DMS153 treated with DMSO at 0.1 percent for 48 hours (cell line): Measurements from ENCODE around the gene AMMECR1.

Source experiments
- DNase-seq: peaks from one replicate; lab custom pipeline; 2025; ENCODE audit not compliant: unreplicated experiment; lab: John Stamatoyannopoulos, UW

Gene AMMECR1

GRCh38 chrX:110311437-110312230 lies 6.3 kb downstream of the AMMECR1 start:
- DNase-seq: no peak

GRCh38 chrX:110310896-110311295 lies 7.0 kb downstream of the AMMECR1 start:
- no peak for DNase-seq

DNA sequence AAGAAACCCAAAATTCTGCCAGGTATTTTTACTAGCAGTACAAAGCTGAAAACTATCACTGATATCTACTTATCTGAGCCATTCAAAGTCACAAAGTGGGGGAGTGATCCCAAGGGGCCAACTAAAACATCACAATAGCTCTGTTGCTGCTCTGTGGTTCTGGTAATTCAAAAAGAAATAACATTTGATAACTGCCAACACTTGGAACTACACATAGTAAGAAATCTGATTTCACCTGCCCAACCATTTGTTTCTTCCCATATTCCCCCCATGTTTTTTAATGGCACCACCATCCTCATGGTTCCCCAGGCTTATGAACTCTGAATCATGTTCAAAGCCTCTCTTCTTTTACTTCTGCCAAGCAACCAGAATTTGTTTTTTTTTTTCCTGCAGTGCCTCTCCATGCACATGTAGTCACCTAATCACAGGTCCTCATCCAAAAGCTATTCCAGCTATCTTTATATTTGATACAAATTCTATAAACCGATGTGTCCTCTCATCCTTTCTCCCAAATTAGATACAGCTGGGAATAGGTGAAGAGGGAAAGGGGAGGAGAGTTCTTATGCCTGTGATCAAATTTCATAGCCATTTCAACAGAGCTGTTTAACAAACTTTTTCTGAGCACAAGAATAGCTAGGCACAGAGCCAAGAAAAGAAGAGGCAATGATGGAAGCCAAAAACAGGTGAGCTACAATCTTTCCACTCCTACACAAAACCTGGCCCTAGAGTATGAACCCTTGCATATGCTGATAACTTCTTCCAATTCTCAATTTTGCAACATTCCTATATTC lies 7.7 kb downstream of the AMMECR1 start:
- DNase-seq: no peak

- no peak for DNase-seq
Observed at GRCh38 chrX:110308220-110308619, 9.7 kb downstream of the AMMECR1 start.

DNA sequence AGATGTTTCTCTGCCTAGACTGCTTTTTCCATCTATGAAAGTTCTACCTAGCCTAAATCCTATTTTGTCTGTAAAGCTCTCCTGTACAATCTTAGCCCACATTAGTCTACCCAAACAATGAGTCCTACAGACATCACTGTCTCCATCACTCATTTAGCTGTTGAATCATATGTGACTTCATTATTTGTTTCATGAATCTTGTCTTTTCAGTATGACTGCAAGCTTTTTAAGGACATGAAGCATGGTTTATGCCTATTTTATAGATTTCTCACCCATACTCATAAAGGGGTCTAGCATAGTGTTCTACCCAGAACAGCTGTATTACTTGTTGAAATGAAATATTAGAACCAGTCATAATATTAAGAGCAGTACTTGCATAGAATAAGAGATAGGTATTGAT lies 13.0 kb downstream of the AMMECR1 start:
- no peak for DNase-seq

DNA sequence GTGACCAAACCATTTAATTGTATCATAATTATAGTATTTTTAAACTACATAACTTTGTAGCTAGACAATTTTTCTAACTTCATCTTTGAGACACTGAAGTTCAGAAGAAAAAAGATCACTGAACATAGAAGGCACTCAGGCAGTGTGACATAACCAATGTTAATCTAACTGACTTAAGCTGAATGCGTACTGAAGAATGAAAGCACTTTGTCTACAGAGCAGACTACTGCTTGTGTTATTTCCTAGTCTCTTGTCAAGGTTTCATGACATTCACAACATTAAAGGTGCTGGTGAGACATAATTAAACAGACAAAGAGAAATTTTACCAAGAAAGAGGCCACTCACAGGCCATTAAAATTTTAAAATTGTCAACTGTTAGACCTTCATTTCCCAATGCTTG lies 13.5 kb downstream of the AMMECR1 start:
- no peak for DNase-seq

- no peak for DNase-seq
Observed at GRCh38 chrX:110302975-110303374, 14.9 kb downstream of the AMMECR1 start.

DNA sequence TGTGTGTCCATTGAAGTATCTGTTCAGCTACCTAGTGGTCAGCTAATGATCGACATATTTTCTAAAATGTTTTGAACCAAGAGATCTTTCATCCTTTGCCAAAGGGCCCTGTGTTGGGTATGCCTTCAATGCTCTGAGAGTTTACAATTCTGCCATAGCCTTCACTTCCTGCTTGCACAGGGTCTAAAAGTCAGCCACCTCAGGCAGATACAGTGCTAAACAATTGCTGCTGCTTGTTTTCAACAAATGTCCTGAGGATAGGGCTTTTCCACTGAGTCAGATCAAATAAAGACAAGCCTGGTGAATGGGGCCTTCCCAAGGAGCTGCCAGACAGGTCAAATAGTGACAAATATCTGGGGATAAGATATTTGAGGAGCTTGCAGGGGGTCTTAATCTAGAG lies 16.7 kb downstream of the AMMECR1 start:
- no peak for DNase-seq

DNA sequence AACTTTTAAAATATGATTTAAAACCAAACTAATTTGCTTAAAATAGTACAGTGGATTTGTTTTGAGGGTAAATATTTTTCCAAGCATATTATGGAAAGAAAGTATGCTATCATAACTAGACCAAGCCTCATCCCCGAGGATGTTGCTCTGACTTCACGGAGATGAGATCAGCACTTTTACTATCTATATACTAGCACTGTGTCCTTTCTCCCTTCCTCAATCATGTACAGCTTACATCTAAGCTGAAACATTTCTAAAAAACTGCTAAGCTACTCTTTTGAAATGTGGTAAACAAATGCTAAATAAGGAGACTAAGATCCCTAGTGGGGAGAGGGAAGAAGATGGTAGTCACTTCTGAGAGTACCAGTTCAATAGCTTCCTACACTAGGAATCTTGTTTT lies 23.8 kb downstream of the AMMECR1 start:
- DNase-seq: no peak

GRCh38 chrX:110293658-110294057 lies 24.2 kb downstream of the AMMECR1 start:
- no peak for DNase-seq

DNA sequence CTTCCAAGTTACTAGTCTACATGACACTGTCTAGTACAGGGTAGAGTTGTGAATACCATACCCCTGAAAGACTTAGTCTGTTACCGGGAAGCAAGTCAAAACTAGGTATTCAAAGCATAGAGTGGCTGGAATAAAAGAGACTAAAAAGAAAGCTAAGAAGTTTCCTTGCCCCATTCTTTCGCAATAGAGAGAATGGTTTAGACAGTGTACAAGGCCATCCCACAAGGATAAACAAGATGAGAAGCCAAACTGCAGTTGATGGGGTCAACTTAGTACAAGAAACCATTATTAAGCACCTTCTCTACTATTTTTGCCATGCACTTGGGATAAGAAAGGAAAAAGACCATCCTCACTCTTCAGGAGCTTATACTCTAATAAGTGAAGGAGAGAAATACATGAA lies 30.3 kb downstream of the AMMECR1 start:
- no peak for DNase-seq

GRCh38 chrX:110286106-110286505 lies 31.8 kb downstream of the AMMECR1 start:
- DNase-seq: no peak

- no peak for DNase-seq
Observed at GRCh38 chrX:110284159-110284558, 33.7 kb downstream of the AMMECR1 start.

DNA sequence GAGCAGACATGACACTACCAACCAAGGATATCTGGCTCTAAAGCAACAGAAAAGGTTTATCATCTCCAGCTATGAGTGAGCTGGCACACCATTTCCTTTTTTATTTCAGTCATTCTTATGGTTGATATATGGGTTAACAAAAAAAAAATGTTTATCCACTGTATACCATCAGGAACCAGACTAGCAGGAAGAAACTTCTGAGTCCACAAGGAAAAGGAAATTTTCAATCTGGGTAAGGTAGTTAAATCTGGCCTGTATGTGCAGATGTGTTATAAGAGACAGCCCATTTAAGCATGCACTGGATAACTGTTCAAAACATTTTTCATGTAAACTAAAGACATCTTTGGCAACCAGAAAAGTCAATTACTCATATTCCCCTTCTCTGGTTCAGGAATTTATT lies 35.0 kb downstream of the AMMECR1 start:
- DNase-seq: no peak

DNA sequence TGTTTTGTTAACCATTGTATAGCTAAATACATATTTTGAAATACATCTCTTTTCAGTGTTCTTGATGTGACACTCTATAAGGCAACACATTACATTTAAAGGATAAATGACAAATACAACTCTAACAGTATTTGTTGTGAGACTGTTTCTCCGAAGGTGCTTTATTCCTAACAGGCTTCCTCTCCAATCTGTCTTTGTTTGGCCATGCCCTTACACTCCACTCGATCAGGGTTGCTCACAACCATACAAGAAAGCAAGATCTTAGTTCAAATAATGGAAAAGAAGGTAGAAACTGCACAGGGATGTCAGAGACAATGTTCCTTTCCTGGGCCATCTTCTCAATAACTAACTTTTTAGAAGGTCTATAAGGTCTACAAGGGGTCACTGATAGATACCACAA lies 36.5 kb downstream of the AMMECR1 start:
- DNase-seq: no peak

- no peak for DNase-seq
Observed at GRCh38 chrX:110280954-110281353, 36.9 kb downstream of the AMMECR1 start.

DNA sequence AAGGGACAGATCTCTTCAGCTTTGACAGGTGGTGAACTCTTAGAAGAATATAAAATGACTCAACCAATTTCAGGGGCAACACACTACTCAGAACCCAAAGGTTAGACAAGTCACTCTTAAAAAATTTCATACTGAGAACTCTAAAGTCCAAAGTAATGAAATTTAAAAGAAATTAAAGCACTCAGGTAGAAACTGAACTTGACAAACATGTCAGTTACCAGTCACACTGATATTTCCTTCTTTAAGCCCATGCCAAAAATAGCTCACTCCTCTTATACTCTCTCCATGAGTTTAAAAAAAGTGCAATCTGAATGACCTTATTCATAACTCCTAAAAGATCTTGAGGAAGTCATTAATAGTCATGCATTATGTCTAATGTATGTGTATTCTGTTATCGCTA lies 40.3 kb downstream of the AMMECR1 start:
- no peak for DNase-seq

DNA sequence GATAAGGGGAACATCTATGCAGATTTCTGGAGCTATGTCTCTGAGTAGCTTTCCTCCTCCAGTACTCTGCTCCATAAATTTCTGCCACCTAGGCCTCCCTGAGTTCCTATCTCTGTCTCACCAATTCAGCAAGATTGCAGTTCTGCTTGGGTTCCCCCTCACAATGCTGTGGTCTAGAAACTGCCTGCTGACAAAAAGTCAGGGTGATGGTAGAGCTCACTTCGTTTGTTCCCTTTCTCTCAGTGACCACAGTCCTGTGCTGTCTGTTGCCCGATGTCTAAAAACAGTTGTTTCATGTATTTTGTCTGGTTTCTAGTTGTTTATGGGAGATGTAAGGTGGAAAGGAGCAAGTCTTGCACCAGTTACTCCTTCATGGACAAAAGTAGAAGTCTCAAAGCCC lies 41.1 kb downstream of the AMMECR1 start:
- DNase-seq: no peak

DNA sequence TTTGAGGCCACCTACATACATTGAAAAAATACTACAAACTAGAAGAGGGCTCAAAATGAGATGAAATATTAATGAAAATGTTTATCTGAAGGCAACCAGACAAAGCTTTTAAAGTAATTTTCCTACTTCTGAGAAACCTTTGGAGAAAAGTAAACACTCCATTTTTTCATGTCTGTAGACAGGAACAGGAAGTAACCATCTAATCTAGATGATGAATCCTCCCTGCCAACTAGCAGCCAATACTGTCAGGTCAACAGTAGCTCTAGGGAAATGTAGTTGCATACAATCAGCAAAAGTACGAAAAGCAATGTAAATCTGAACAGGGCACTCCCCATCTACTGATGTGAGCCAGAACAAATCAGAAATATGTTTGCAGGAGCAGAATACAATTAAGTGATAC lies 49.0 kb downstream of the AMMECR1 start:
- DNase-seq: no peak

- DNase-seq: no peak
Observed at GRCh38 chrX:110268395-110268794, 49.5 kb downstream of the AMMECR1 start.

DNA sequence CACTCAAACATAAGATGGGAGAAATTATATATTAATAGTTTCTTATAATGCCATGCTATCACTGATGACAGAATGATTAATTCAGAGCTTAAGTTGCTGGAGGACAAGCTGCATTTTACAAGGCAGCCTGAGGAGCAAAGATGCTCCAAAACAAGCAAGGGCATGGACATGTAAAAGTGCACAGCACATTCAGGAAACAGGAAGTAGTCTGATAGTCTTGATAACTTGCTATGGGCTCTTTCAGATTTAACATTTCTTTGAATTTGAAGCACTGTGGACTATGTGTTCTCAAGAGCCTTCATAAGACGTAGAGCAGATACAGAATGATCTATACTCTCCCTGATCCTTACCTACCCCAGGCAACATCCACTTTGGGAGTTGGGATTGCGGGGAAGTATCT lies 50.0 kb downstream of the AMMECR1 start:
- DNase-seq: no peak

DNA sequence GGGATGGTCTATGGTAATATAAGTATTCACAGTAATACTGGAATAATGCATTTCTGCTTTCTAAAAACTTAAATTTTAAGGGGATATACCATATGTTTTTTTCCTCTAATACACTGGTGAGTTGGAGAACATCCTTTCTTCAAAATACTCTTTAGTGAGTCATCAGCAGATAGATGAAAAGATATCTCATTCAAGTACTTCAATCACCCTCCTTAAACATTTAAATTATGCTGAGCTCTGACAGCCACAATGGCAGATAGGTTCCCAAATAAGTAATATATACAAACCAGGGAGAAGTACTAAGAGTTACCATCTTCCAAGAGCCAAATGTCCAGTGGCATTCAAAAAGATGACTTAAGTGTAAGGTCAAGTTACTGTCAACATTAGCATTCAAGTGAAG lies 52.2 kb downstream of the AMMECR1 start:
- no peak for DNase-seq

DNA sequence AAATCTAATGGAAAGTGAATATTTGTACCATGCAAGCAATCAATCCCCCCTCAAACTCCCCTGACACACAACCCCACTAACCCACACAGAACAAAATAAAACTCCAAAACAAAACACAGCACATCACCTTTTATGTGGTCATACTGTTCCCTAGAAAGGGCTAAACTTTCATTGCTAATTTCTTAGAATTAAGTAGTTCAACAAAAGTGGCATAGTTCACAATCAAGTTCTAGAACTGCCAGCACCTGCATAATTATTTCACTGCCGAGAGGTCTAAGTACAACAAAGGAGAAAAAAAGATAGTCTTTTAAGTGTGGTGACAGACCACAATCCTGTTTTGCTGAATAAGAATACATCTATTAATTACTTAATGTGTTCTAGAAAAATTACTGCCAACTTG lies 58.8 kb downstream of the AMMECR1 start:
- no peak for DNase-seq
